Endothelial cell (in vitro differentiated cells): ENCODE data around the gene GINM1. TPM values are rescaled to one million over a fixed set of nuclear protein-coding genes. Genes with fewer than 3 reads are reported as not detected.

ENCODE experiments used
- DNase-seq: peaks from one replicate; pipeline ENCODE4 v3.0.0; 2021; ENCODE audit warnings: low spot score
- H3K27ac Mint-ChIP-seq: one replicate; pipeline ENCODE4 v1.8.0; 2021; ENCODE audit warnings: mixed read lengths, inconsistent platforms; ENCODE audit not compliant: unreplicated experiment
- H3K27me3 Mint-ChIP-seq: one replicate; pipeline ENCODE4 v1.8.0; 2021; ENCODE audit warnings: mild to moderate bottlenecking, moderate library complexity, mixed read lengths, inconsistent platforms; ENCODE audit not compliant: unreplicated experiment
- H3K36me3 Mint-ChIP-seq: one replicate; pipeline ENCODE4 v1.8.0; 2021; ENCODE audit warnings: mild to moderate bottlenecking, low read depth, mixed read lengths, inconsistent platforms; ENCODE audit not compliant: unreplicated experiment
- H3K4me1 Mint-ChIP-seq: one replicate; pipeline ENCODE4 v1.8.0; 2021; ENCODE audit warnings: mild to moderate bottlenecking, mixed read lengths, inconsistent platforms; ENCODE audit not compliant: unreplicated experiment
- H3K4me3 Mint-ChIP-seq: one replicate; pipeline ENCODE4 v1.8.0; 2021; ENCODE audit warnings: mild to moderate bottlenecking, mixed read lengths, inconsistent platforms; ENCODE audit not compliant: unreplicated experiment
- H3K9me3 Mint-ChIP-seq: one replicate; pipeline ENCODE4 v1.8.0; 2021; ENCODE audit warnings: mixed read lengths, inconsistent platforms; ENCODE audit not compliant: unreplicated experiment
- total RNA-seq: library from RNA; stranded (reverse); fragmentation: NEBNext Ultra II Directional; extraction: Animal tissue kit (Norgen Biotek cat#: 25700); gene quantifications from one replicate; pipeline ENCODE4 v1.2.1, GENCODE V29; 2021; ENCODE audit not compliant: unreplicated experiment
- TF ChIP-seq, protein P1 (sequence below): fragments of 200-600 bp; sonication (generic); IDR thresholded peaks from one replicate; pipeline ENCODE4 v1.5.0; 2021; ENCODE audit warnings: antibody characterized with exemption; ENCODE audit not compliant: unreplicated experiment

Gene GINM1
- total RNA-seq, 1 donor from 2014 or later, result 32.2 TPM

DNA sequence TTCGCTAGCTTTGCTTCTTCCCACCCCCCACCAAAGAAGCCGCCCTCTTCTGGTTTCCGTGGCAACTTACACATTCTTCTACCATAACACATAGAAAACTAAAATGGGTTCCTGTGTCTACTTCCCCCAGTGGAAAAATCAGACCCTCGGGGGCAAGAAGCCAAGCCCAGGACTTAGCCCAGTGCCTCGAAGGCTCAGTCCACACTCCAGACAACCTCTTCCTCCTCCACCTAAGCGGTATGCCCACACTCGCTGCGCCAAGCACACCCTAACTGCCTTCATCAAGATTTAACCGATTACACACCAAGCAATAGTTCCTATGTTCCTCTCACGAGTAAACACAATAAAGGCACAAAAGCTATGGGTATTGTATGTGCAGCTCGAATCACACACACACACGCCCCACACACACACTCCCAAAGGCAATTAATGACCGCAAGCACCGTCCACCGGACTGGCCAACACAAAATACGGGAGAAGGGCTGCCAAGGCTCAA, 20.9 kb upstream of the GINM1 start:
- Mint-ChIP-seq H3K4me1 (peaks cover 19% of the 10 kb centered on the region), H3K4me3 (peak overlapping the region; percentile 100), H3K27ac (peak overlapping the region; percentile 100), H3K9me3 (no peaks in the 10 kb centered on the region), H3K36me3 (peaks cover 4% of the 10 kb centered on the region), H3K27me3 (peaks cover 19% of the 10 kb centered on the region)
- TF ChIP-seq, protein P1, sequence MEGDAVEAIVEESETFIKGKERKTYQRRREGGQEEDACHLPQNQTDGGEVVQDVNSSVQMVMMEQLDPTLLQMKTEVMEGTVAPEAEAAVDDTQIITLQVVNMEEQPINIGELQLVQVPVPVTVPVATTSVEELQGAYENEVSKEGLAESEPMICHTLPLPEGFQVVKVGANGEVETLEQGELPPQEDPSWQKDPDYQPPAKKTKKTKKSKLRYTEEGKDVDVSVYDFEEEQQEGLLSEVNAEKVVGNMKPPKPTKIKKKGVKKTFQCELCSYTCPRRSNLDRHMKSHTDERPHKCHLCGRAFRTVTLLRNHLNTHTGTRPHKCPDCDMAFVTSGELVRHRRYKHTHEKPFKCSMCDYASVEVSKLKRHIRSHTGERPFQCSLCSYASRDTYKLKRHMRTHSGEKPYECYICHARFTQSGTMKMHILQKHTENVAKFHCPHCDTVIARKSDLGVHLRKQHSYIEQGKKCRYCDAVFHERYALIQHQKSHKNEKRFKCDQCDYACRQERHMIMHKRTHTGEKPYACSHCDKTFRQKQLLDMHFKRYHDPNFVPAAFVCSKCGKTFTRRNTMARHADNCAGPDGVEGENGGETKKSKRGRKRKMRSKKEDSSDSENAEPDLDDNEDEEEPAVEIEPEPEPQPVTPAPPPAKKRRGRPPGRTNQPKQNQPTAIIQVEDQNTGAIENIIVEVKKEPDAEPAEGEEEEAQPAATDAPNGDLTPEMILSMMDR, result no peak
- DNase-seq, result peak; percentile 44

DNA sequence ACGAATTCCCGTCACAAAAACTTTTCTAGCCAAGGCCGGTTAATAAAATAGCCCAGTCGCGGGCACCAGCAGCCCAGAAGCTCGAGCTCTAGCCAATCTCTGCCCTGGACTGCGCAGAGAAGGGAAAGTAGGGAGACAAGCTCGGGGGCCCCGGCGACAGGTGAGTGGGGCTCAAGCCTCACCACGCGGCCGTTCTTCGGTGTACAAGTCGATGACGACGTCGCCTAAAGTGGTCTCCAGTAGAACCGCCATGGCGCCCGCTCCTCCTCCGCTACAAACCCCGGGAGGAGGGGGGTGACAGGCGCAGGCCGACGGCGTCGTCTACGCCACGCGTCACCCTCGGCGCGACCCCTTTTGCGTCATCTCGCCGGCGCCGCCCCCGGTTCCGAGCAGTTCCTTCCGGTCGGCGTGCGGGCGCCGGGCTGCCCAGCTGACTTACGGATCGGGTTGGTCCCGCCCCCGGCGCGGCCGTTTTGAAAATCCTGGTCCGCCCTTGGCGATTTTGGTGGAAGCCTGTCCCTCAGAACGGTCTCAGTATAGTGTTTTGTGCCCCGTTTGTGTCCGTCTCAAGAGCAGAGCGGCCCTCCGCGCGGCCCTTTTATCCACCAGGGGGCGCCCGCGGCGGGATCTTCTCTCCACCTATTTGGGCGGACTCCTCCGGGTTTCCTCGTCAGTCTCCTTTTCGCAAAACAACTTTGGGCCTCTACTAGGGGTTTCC, 20.3 kb upstream of the GINM1 start, which contains the start of gene PPIL4:
Gene PPIL4, minus strand, starts transcription at position 290 of the 718 bp plus-strand sequence. Its CDS starts 38 bp downstream, at position 252.
- Mint-ChIP-seq H3K4me1 (peaks cover 19% of the 10 kb centered on the region), H3K9me3 (no peaks in the 10 kb centered on the region), H3K36me3 (peaks cover 4% of the 10 kb centered on the region), H3K27ac (peak within 1 kb of the TSS; percentile 100), H3K4me3 (peak within 1 kb of the TSS; percentile 100), H3K27me3 (peaks cover 19% of the 10 kb centered on the region)
- DNase-seq, result peak; percentile 97
- TF ChIP-seq, protein P1, result peak; percentile 91

DNA sequence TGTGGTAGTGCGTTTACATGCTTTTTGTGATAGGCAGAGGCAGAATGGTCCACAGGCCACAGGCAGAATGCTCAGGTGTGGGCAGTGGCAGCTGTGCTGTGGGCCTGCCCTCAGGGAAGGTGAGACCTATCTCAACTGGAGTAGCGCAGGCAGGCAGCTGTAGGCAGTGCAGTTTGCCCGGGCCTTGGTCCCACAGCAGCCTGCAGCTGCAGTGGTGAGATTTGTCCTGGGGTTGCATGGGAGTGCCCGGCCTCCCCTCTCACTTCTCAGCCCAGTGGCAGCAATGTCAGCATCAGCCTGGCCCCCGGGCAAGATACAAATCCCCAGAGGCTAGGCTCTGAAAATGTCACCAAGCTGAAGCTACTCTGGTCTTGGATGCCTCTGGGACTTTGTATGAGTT, 14.3 kb upstream of the GINM1 start:
- Mint-ChIP-seq H3K4me1 (peaks cover 5% of the 10 kb centered on the region), H3K27me3 (peaks cover 5% of the 10 kb centered on the region), H3K27ac (no peak overlapping the region), H3K4me3 (no peak overlapping the region), H3K9me3 (no peaks in the 10 kb centered on the region), H3K36me3 (no peaks in the 10 kb centered on the region)
- TF ChIP-seq, protein P1, result no peak
- no peak for DNase-seq

DNA sequence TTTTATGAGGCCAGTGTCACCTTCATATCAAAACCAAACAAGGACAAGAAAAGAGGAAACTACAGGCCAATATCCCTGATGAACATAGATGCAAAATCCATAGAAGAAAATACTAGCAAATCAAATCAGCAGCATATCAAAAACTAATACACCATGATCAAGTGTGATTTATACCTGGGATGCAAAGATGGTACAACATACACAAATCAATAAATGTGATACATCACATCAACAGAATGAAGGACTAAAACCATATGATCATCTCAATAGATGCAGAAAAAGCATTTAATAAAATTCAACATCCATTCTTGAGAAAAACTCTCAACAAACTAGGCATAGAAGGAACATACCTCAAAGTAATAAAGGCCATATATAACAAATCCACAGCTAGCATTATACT, 8.1 kb upstream of the GINM1 start:
- TF ChIP-seq, protein P1, result no peak
- Mint-ChIP-seq H3K4me3 (no peak overlapping the region), H3K9me3 (no peaks in the 10 kb centered on the region), H3K27me3 (no peaks in the 10 kb centered on the region), H3K4me1 (no peaks in the 10 kb centered on the region), H3K27ac (no peak overlapping the region), H3K36me3 (no peaks in the 10 kb centered on the region)
- DNase-seq, result no peak

DNA sequence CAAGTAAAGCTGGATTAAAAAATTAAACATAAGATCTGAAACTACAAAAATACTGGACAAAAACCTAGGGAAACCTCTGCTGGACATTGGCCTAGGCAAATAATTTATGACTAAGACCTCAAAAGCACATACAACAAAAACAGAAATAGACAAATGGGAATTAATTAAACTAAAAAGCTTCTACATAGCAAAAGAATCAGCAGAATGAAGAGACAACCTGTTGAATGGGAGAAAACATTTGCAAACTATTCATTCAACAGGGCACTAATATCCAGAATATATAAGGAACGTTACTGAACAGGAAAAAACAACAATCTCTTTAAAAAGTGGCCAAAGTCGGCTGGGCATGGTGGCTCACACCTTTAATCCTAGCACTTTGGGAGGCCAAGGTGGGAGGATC, 6.8 kb upstream of the GINM1 start:
- Mint-ChIP-seq H3K4me3 (no peak overlapping the region), H3K9me3 (no peaks in the 10 kb centered on the region), H3K36me3 (no peaks in the 10 kb centered on the region), H3K4me1 (no peaks in the 10 kb centered on the region), H3K27ac (no peak overlapping the region), H3K27me3 (no peaks in the 10 kb centered on the region)
- DNase-seq, result no peak
- TF ChIP-seq, protein P1, result no peak
